ENCODE measurements around the gene PTGER1.
A peak's percentile ranks its signal among the peaks of the same experiment; 100 is the strongest.

DNA sequence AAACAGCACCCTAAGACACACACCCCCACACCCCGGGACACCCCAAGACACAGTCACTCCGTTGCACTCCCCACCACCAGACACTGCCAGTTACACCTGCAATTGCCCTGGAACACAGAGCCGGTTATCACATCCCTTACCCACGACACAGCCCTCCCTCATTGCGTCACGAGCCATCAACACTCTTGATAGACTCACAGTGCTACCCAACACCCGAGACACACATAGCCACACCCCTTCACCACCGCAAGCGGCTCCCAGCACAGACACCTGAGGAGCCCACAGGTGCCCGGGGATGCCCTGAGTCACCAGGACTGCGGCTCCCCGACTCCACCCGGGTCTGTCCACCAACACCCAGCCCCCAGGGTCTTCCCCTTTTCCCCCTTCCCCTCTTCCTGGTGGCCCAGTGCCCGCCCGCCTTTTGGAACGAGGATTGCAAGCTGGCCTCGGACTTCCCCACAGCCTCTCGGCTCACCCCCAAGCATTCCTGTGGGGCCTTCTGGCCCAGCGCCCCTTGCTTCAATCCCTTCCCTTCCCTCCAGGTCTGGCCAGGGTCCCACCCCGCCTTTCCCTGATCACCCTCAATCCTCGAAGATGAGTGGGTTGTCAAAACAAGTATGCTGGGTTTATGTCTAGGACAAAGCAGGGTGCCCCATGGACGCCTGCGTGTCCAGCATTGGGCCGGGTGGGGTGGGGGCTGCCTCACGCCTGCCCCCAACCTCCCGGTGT lies 1.7 kb upstream of the PTGER1 start:
- TF ChIP-seq, protein P1, sequence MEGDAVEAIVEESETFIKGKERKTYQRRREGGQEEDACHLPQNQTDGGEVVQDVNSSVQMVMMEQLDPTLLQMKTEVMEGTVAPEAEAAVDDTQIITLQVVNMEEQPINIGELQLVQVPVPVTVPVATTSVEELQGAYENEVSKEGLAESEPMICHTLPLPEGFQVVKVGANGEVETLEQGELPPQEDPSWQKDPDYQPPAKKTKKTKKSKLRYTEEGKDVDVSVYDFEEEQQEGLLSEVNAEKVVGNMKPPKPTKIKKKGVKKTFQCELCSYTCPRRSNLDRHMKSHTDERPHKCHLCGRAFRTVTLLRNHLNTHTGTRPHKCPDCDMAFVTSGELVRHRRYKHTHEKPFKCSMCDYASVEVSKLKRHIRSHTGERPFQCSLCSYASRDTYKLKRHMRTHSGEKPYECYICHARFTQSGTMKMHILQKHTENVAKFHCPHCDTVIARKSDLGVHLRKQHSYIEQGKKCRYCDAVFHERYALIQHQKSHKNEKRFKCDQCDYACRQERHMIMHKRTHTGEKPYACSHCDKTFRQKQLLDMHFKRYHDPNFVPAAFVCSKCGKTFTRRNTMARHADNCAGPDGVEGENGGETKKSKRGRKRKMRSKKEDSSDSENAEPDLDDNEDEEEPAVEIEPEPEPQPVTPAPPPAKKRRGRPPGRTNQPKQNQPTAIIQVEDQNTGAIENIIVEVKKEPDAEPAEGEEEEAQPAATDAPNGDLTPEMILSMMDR (IDR thresholded peaks at IDR 0.05 in 2 of 3, conservative IDR thresholded peaks at IDR 0.05 in 1 of 3; ENCODE audit: insufficient read depth in 2 of 3, low read depth in 1 of 3, low read length in 3 of 3): no peak
- TF ChIP-seq CXXC5 (CRISPR knock-in tag; IDR thresholded peaks at IDR 0.05): peak; percentile 36; the same call in 1 of the 2 replicates
- TF ChIP-seq ZFP36 (IDR thresholded peaks at IDR 0.05; ENCODE audit: low read depth, low read length, partially characterized antibody): no peak
- TF ChIP-seq, protein P2, sequence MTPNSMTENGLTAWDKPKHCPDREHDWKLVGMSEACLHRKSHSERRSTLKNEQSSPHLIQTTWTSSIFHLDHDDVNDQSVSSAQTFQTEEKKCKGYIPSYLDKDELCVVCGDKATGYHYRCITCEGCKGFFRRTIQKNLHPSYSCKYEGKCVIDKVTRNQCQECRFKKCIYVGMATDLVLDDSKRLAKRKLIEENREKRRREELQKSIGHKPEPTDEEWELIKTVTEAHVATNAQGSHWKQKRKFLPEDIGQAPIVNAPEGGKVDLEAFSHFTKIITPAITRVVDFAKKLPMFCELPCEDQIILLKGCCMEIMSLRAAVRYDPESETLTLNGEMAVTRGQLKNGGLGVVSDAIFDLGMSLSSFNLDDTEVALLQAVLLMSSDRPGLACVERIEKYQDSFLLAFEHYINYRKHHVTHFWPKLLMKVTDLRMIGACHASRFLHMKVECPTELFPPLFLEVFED (CRISPR knock-in tag; conservative IDR thresholded peaks at IDR 0.05): no peak
- no peak for TF ChIP-seq TBL1XR1 (IDR thresholded peaks at IDR 0.05; ENCODE audit: low read length in 2 of 2)
- TF ChIP-seq, protein P3, sequence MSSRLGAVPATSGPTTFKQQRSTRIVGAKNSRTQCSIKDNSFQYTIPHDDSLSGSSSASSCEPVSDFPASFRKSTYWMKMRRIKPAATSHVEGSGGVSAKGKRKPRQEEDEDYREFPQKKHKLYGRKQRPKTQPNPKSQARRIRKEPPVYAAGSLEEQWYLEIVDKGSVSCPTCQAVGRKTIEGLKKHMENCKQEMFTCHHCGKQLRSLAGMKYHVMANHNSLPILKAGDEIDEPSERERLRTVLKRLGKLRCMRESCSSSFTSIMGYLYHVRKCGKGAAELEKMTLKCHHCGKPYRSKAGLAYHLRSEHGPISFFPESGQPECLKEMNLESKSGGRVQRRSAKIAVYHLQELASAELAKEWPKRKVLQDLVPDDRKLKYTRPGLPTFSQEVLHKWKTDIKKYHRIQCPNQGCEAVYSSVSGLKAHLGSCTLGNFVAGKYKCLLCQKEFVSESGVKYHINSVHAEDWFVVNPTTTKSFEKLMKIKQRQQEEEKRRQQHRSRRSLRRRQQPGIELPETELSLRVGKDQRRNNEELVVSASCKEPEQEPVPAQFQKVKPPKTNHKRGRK (tag; IDR thresholded peaks at IDR 0.05): no peak
